ENCODE results near the gene ZSWIM2.
"Not testable (repeated sequence)": the region's sequence is repeated elsewhere in the genome, so short reads cannot be mapped to it uniquely, and the experiment has no call there.

The ZSWIM2 gene

GRCh38 chr2:186822323-186822722 is 26.6 kb downstream of the ZSWIM2 start:
- no peak overlapping the region for H3K4me3 ChIP-seq (ENCODE audit: control insufficient read depth, low read depth, low read length)
- DNase-seq (ENCODE audit: low read depth): no peak
- TF ChIP-seq CTCF (IDR thresholded peaks at IDR 0.05; ENCODE audit: control insufficient read depth, insufficient read depth, low read depth, low read length, missing control alignments): no peak

GRCh38 chr2:186820303-186820702 is 28.7 kb downstream of the ZSWIM2 start:
- DNase-seq (ENCODE audit: low read depth): no peak
- H3K4me3 ChIP-seq (ENCODE audit: control insufficient read depth, low read depth, low read length): no peak overlapping the region
- TF ChIP-seq CTCF (IDR thresholded peaks at IDR 0.05; ENCODE audit: control insufficient read depth, insufficient read depth, low read depth, low read length, missing control alignments): no peak

- not testable (repeated sequence) for H3K4me3 ChIP-seq (ENCODE audit: control insufficient read depth, low read depth, low read length); DNase-seq (ENCODE audit: low read depth)
These were observed 37.2 kb downstream of the ZSWIM2 start for GRCh38 chr2:186811760-186812159.

- H3K4me3 ChIP-seq (ENCODE audit: control insufficient read depth, low read depth, low read length): no peak overlapping the region
- no peak for DNase-seq (ENCODE audit: low read depth)
- no peak for TF ChIP-seq CTCF (IDR thresholded peaks at IDR 0.05; ENCODE audit: control insufficient read depth, insufficient read depth, low read depth, low read length, missing control alignments)
These were observed 42.4 kb downstream of the ZSWIM2 start for GRCh38 chr2:186806591-186806990.

GRCh38 chr2:186798604-186799003 is 50.4 kb downstream of the ZSWIM2 start:
- not testable (repeated sequence) for DNase-seq (ENCODE audit: low read depth)

GRCh38 chr2:186784930-186785329 is 64.0 kb downstream of the ZSWIM2 start:
- H3K4me3 ChIP-seq (ENCODE audit: control insufficient read depth, low read depth, low read length): no peak overlapping the region
- TF ChIP-seq CTCF (IDR thresholded peaks at IDR 0.05; ENCODE audit: control insufficient read depth, insufficient read depth, low read depth, low read length, missing control alignments): no peak
- DNase-seq (ENCODE audit: low read depth): no peak

More at GRCh38 chr2:186798604-186799003, 50.4 kb downstream of the ZSWIM2 start:
- H3K4me3 ChIP-seq (ENCODE audit: control insufficient read depth, low read depth, low read length): not testable (repeated sequence)

- no peak for DNase-seq (ENCODE audit: low read depth)
- no peak overlapping the region for H3K4me3 ChIP-seq (ENCODE audit: control insufficient read depth, low read depth, low read length)
- TF ChIP-seq CTCF (IDR thresholded peaks at IDR 0.05; ENCODE audit: control insufficient read depth, insufficient read depth, low read depth, low read length, missing control alignments): no peak
These were observed 65.7 kb downstream of the ZSWIM2 start for GRCh38 chr2:186783254-186783653.

GRCh38 chr2:186780701-186781316 is 68.2 kb downstream of the ZSWIM2 start:
- no peak for DNase-seq (ENCODE audit: low read depth)
- H3K4me3 ChIP-seq (ENCODE audit: control insufficient read depth, low read depth, low read length): no peak overlapping the region
- peak; percentile 23 for TF ChIP-seq CTCF (IDR thresholded peaks at IDR 0.05; ENCODE audit: control insufficient read depth, insufficient read depth, low read depth, low read length, missing control alignments)
